Lower leg skin (tissue), 4 donors: ENCODE results near the gene DNLZ. TPM values are rescaled to one million over a fixed set of nuclear protein-coding genes. Genes with fewer than 3 reads are reported as not detected.

Experiments used
- DNase-seq, 2 donors: peaks; one replicate each; pipeline ENCODE4 v3.0.0-alpha.2; 2019; ENCODE audit warnings: low spot score in 2 of 2
- H3K4me3 ChIP-seq: fragments of 200-600 bp; sonication (generic); 2 replicates; pipeline ENCODE4 v1.5.1; 2017; ENCODE audit warnings: mild to moderate bottlenecking, low read depth; ENCODE audit not compliant: poor library complexity, severe bottlenecking
- POLR2A ChIP-seq, 2 donors: fragments of 450-650 bp; IDR thresholded peaks; one replicate each; pipeline ENCODE4 v1.6.1; 2016 to 2017; ENCODE audit warnings: antibody characterized with exemption in 2 of 2, mild to moderate bottlenecking in 1 of 2, moderate library complexity in 1 of 2
- WGBS, 2 donors: methylation state at CpG; one replicate each; pipeline ENCODE4 v1.1.5; 2018; 5-methylcytosine and 5-hydroxymethylcytosine counted together
- intact Hi-C: fragments of 100-400 bp; cut with DNase I; formaldehyde crosslinking; loops from one replicate; pipeline ENCODE4 v1.15.0; 2023; ENCODE audit warnings: low total_unique reads
- total RNA-seq, 4 donors: library from RNA; depleted of rRNA; stranded (reverse); fragments of >200 nt; gene quantifications; one replicate each; pipeline ENCODE4 v1.1.0, GENCODE V29; 2016
- TF ChIP-seq, protein P1 (sequence below), 3 donors: fragments of 450-650 bp; IDR thresholded peaks; one replicate each; pipeline ENCODE4 v1.5.1; 2016; ENCODE audit warnings: antibody characterized with exemption in 3 of 3, mild to moderate bottlenecking in 3 of 3, moderate library complexity in 2 of 3

Gene DNLZ
- total RNA-seq, 4 donors from 2014 or later: 30.9 to 64.6 (median 44.1) TPM

DNA sequence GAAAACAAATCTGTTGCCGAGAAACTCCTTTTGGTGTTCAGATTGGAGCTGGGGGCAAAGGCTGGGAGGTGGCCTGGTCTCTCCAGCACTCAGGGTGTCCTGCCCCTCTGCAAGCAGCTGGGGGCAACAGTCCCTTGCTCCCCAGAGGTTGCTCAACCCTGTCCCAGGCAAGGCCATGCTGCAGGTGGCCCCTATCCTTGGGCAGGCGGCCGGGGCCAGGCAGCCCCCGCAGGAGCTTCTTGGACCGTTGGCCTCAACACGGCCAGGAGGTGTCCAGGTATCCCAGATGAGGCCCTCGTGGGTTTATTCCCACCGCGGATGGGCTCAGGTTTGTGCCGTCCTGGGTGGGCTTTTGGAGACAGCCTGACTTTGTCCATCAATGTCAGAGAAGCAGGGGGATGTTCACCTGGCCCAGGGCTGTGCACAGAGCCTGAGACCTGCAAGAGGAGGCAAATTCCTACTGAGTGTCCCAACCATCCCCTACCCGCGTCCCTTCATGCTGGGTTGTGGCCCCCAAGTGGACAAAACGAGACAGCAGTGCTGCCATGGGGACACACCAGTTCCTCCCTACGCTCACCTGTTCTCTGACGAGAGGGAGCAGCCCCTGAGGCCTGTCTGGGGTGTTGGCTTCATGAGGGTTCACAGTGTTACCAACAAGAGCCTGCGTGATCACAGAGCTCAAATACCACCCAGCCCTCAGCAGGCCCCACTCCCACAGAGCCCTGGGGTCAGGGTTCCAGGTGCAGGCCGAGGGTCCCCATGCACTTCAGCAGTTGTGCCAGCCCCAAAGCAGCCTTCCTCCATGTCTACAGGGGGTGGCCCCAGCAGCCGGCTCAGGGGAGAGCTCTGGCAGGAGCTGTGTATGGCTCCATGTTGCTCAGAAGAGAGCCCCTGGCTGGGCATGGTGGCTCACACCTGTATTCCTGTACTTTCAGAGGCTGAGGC lies 50.2 kb downstream of the DNLZ start:
- no peak for DNase-seq
- no peak overlapping the region for H3K4me3 ChIP-seq
- intact Hi-C loops: no loop called here
- 85 to 94% methylated on average over 14 to 18 of the region's 18 CpGs for WGBS, 2 donors
- no peak for TF ChIP-seq POLR2A (IDR thresholded peaks at IDR 0.05)
- TF ChIP-seq, protein P1, sequence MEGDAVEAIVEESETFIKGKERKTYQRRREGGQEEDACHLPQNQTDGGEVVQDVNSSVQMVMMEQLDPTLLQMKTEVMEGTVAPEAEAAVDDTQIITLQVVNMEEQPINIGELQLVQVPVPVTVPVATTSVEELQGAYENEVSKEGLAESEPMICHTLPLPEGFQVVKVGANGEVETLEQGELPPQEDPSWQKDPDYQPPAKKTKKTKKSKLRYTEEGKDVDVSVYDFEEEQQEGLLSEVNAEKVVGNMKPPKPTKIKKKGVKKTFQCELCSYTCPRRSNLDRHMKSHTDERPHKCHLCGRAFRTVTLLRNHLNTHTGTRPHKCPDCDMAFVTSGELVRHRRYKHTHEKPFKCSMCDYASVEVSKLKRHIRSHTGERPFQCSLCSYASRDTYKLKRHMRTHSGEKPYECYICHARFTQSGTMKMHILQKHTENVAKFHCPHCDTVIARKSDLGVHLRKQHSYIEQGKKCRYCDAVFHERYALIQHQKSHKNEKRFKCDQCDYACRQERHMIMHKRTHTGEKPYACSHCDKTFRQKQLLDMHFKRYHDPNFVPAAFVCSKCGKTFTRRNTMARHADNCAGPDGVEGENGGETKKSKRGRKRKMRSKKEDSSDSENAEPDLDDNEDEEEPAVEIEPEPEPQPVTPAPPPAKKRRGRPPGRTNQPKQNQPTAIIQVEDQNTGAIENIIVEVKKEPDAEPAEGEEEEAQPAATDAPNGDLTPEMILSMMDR (IDR thresholded peaks at IDR 0.05): no peak

DNA sequence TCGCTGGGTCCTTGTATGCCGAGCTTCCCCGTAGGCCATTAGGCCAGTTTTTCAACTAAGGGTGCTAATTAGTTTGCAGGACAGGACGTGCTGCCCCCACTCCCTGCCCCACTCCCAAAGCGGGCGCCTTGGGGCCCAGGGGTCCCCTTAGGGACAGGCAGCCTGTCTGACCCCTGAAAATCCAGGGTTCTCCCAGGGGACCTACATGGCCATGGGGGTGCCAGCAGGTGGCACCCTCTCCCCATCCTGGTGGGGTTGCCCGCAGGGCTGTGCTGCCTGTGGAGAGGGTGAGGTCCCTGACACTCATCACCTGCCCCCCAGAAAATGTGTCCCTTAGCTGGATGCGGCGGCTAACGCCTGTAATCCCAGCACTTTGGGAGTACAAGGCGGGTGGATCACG lies 51.1 kb downstream of the DNLZ start:
- intact Hi-C loops: no loop called here
- WGBS, 2 donors: 50 to 79% methylated on average over 12 of the region's 12 CpGs
- no peak overlapping the region for H3K4me3 ChIP-seq
- DNase-seq: no peak
- TF ChIP-seq, protein P1 (IDR thresholded peaks at IDR 0.05): no peak
- no peak for TF ChIP-seq POLR2A (IDR thresholded peaks at IDR 0.05)

DNA sequence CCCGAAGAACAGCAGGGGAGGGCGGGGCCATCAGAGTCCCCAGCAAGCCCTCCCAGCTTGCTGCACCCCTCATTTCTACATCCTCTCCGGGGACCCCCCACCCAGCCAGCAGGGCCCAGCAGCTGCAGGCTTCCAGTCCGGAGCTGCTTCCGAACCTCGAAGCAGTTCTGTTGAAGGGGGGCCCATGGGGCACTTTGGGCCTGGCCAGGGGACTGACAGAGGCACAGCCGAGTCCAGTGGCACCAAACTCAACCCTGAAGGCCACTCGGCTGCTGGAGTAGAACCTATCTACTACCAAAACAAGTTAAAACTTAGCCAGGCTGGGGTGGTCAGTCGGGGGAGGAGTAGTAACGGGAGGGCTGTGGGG lies 51.6 kb downstream of the DNLZ start:
- WGBS, 2 donors: 69 to 71% methylated on average over 7 of the region's 10 CpGs
- DNase-seq: no peak
- intact Hi-C loops: no loop called here
- TF ChIP-seq, protein P1 (IDR thresholded peaks at IDR 0.05): no peak
- no peak for TF ChIP-seq POLR2A (IDR thresholded peaks at IDR 0.05)
- H3K4me3 ChIP-seq: no peak overlapping the region

DNA sequence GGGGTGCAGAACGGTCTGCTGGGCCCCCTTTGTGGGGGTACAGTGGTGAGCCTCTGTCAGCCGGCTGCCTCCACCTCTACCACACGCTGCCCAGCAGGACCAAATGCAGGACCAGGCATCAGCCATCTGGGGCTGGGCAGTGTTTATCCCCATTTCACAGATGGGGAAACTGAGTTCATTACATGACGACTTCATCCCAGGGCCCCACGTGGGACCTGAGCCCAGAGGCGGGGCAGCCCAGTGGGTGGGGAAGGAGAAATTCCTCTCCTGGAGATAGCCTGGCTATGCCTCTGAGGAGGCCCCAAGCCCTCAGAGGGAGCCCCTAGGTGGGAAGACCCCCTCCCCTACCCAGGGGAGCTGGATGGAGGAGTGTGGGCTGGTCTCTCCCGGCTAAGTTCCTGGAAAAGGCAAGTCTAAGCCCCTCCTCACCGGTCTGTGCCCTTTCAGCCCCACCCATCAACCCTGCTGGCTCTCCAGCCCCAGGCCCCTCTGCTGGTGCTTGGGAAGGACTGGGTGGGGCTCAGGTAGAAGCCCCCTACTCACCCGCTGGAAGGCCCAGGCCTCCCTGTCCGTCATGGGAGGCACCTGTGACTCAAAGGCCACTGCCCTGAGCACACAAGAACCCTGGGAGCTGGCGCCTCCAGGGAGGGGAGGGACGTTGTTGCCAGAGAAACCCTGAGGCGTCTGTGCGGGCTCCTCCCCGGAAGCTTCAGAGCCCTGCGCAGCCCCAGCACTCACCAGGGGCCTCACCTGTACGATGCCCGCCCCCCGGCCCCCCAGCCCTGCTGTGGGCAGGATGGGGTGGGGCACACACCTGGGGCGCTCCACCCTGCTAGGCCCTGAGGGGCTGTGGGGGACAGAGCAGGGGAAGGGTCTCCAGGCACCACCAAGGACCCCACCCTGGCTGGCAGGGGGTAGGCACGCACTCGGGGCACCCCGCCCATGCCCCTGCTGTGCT lies 52.2 kb downstream of the DNLZ start:
- intact Hi-C loops: no loop called here
- no peak for DNase-seq
- H3K4me3 ChIP-seq: no peak overlapping the region
- no peak for TF ChIP-seq POLR2A (IDR thresholded peaks at IDR 0.05)
- TF ChIP-seq, protein P1 (IDR thresholded peaks at IDR 0.05): no peak
- 27 to 51% methylated on average over 10 to 15 of the region's 23 CpGs for WGBS, 2 donors

DNA sequence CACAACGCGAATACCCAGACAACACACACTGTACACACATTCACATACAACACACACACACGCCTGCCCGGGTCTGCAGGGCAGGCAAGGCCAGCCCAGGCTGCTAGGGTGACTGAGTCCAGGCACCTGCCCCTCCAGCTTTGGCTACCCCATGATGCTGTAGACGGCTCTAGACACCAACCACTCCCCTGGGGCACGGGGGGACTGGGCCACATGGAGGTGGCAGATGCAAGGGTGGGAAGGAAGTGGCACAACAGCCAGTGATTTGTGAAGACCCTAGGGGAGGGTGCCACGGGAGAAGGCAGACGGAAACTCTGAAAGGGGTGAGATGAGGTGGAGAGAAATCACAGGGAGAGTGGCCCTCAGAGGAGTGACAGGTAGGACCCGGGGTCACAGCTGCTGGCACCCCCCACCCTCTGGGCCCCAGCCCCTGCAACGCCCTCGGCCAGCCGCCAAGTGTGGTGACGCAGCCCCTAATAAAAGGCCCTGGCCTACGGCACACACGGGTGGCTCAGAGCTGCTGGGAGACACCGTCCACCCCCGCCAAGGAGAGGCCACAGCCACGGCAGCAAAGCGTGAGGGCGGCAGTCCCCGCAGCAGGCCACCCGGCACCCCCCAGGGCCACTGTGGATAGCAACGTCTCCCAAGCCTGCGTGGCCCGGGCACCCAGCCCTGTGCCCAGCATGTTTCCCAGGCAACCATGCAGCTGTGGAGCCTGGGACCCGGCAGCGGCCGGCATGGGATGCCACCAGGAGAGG lies 53.1 kb downstream of the DNLZ start:
- DNase-seq: no peak
- intact Hi-C loops: no loop called here
- TF ChIP-seq, protein P1 (IDR thresholded peaks at IDR 0.05): no peak
- no peak for TF ChIP-seq POLR2A (IDR thresholded peaks at IDR 0.05)
- WGBS, 2 donors: 42 to 43% methylated on average over 18 to 25 of the region's 28 CpGs
- no peak overlapping the region for H3K4me3 ChIP-seq
